ENCODE data around the gene SNX9. TPM values are rescaled to one million over a fixed set of nuclear protein-coding genes. Genes with fewer than 3 reads are reported as not detected.

Gene SNX9
- total RNA-seq, 1 experiment from 2014 or later, result 35.3 TPM

GRCh38 chr6:157800420-157801237, 22.4 kb upstream of the SNX9 start:
- no peak for DNase-seq (ENCODE audit: extremely low read depth, low read depth)

DNA sequence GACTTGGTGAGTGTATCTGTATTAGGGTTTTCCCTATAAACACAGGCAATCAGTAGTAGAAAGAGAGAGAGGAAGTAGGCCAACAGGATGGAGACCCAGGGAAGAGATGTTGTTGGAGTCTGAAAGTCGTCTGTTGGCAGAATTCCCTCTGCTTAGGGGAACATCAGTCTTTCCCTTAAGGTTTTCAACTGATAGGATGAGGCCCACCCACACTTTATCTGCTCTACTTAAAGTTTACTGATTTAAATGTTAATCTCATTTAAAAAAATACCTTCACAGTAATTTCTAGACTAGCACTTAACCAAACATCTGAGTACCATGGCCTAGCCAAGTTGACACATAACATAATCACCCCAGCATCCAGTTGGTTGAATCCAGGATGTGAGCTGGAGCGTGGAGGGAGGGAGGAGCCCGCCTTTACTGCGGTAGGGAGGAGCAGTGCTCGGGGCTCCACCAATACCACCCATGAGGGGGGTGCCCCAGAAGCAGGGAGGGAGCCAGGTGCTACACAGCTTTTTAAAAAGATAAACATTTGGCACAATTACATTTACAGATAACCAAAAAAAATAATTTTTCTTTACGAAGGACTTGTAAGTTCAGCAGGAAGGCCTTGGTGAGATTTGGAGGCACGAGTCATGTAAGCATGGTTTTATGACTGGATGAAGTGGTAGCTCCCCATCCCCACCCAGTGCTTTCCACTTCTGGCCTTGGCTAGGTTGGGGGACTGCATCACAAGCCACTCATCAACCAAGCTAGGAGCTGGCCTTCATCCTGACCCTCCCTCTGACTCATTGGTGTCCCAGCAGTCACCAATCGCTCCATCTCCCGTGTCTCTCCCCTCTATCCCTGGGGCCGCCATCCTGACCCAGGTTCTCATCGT, 18.4 kb upstream of the SNX9 start:
- no peak for DNase-seq (ENCODE audit: extremely low read depth, low read depth)

- DNase-seq (ENCODE audit: extremely low read depth, low read depth), result no peak
Measured at GRCh38 chr6:157806131-157806855, 16.8 kb upstream of the SNX9 start.

DNA sequence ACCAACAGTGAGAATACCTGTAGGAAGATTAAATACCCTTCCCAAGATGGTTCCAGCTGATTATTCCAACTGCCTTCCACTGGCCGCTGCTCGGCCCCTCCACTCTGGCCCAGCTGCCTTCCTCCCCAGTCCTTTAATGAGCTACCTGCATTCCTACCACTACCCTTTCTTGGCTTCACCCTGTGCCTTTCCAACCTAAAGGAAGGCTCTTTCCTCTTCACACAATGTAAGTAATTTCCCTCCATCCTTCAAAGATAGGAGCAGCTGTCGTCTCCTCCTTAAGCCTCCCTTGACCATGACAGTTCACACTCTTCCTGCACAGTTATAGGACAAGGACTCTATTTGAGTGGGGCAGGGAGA, 16.2 kb upstream of the SNX9 start:
- no peak for DNase-seq (ENCODE audit: extremely low read depth, low read depth)

DNA sequence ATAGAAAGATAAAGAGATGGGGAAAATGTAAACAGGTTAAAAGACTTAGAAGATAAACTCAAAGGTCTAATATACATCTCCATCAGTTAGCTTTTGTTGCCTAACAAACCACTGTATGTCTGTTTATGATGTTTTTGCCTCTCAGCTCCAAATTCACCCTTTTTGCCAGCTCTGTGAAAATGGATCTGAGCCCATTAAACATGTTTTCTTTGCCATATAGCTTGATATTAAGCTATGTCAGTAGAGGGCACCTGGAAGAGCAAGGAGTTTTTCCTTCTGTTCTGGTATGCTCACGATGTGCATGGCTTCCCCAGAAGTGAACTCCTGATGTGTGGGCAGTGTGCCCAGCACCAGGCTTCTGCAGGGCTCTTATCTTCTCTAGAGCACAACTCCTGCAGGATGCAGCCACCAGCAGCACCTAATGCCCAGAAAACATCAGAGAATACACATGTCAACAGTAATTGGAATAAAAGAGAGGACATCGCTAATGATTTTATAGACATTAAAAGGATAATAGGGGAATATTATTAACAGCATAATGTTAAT, 14.6 kb upstream of the SNX9 start:
- DNase-seq (ENCODE audit: extremely low read depth, low read depth), result no peak

GRCh38 chr6:157809613-157810012, 13.4 kb upstream of the SNX9 start:
- DNase-seq (ENCODE audit: extremely low read depth, low read depth), result no peak

DNA sequence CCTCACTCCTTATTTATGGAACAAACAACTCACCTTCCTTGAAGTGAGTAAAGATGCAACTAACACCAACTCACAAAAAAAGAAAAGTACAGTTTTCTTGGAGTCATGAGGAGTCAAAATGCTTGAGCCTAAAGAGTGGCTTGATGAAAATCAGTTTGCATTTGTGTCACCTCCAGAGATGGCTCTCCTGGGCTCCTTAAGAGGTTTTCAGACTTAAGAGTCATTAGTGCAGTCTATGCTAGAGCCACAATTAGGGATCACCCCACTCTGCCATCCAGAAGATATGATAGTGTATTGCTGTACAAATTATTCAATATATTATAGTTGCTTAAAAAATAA, 11.9 kb upstream of the SNX9 start:
- DNase-seq (ENCODE audit: extremely low read depth, low read depth), result no peak

GRCh38 chr6:157811476-157812173, 11.4 kb upstream of the SNX9 start:
- no peak for DNase-seq (ENCODE audit: extremely low read depth, low read depth)

GRCh38 chr6:157812425-157813171, 10.4 kb upstream of the SNX9 start:
- no peak for DNase-seq (ENCODE audit: extremely low read depth, low read depth)

DNA sequence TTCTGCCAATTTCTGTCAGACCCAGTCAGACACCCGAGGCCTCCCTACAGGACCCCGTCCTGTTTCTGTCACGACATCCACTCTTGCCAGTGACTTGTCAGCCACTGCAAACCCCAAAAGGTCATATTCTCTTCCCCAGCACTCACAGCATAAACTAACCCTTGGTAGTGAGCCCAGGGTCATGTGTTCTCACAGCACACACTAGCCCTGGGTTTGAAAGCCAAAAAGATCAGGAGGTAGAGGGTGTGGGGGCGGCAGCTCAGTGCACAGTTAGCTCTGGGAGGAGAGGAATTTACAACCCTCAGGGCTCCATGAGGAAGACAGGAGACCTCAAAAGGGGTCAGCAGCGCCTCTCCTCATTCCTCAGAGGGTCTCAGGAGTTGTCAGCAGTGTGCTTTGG, 9.9 kb upstream of the SNX9 start:
- DNase-seq (ENCODE audit: extremely low read depth, low read depth), result no peak

DNA sequence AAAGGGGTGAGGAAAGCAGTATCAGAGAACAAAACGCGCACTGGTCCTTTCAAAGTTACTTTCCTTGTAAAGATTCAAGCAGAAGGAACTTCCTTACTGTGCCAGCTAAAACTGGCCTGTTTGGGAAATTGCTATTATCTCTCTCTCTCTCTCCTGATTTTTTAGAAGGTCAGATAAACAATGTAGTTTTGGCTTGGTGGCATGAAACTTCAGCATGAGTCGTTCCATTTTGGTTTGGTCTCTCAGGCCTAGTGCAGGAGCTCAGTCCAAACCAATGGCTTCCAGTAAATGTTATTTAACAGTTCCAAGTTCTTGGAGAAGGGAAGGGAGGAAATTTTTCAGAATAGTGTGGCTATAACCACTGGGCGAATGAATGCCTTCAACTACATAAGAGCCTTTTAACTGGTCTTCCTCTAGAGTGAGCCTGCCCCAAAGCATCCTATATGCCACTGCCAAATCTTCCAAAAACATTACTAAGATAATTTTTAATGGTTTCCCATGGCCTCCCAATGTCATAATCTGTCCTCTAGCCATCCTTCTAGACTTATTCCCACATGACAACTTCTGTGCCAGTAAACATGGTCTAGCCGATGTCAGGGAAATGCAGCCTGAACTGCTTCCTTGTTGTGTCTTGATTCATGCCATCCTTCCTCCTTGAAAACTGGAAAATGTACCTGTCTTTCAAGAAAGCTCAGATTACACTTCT, 9.1 kb upstream of the SNX9 start:
- DNase-seq (ENCODE audit: extremely low read depth, low read depth), result no peak

- DNase-seq (ENCODE audit: extremely low read depth, low read depth), result no peak
Measured at GRCh38 chr6:157814883-157815282, 8.2 kb upstream of the SNX9 start.

GRCh38 chr6:157821342-157822033, 1.6 kb upstream of the SNX9 start:
- DNase-seq (ENCODE audit: extremely low read depth, low read depth), result no peak

- no peak for DNase-seq (ENCODE audit: extremely low read depth, low read depth)
Measured at GRCh38 chr6:157822245-157823000, 623 bp upstream of the SNX9 start.

DNA sequence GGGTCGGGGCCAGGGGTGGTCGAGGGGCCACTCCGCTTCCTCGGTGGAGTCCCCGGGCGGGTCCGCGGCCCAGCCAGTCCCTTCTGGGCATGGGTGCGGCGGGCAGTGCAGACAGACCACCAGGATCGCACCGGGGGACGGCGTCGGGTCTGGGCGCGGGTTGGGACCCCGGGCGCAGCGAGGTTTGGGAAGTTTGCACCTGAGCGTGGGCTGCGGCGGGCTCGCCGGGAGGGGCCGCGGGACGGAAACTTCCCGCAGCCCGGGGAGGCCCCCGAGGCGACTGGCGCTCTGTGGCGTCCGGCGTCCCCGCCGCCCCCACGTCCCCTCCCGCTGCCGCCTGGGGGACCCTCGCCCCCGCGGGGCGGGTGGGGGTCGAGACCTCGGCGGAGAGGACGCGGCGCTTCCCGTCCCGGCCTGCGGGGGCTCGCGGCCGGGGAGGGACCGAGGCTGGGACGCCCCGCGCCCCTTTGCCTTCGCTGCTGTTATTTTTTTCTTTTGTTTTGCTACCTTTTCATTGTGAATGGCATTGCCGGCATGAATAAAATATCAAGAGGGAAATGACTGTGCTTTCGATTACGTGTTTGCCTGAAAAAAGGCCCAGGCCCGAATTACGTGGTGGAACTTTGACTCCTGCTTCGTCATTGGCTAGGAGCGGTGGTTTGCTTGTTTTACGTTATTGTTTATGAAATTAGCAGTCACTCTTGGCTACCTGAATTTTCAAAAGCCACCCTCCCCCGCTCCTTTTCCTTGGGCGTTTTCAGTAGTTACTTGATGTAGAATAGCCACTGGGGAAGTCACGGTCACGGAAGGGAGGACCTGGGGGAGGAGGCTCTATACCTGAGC, 703 bp downstream of the SNX9 start:
- peak; percentile 26 for DNase-seq (ENCODE audit: extremely low read depth, low read depth)

DNA sequence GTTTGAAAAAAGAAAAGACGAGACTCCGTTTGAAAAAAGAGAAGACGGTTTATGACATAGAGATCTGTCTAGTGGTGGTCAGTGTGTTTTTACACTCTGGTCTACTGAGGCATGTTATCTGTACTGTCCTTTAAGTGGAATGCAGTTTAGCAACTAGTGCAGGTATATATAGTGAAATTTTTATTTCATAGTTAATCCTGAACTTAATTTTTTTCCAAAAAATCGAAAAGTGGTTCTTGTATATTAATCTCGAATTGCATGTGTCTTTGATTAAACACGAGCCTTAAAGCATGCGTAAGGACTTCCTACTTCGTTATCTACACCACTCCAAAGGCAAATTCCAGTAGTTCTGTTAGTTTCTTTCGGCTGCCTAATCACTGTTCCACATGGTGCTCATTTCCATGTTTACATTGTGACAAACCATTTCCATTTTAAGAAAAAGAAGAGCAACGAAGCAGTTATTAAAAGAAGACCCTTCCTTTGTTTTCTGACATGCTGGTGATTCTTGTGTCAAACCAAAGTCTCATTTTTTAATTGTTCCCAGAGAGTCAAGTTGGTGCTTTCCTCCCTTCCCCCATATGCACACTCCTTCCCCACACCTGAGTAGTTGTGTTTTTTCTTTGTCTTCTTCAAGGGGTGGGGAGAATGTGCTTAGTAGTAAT, 2.3 kb downstream of the SNX9 start:
- no peak for DNase-seq (ENCODE audit: extremely low read depth, low read depth)
